Left ventricle myocardium inferior (tissue), 1 donor: Measurements from ENCODE around the gene CAPN5. TPM values are rescaled to one million over a fixed set of nuclear protein-coding genes. Genes with fewer than 3 reads are reported as not detected.

Experiments
- DNase-seq: peaks from one replicate; pipeline ENCODE4 v3.0.0-alpha.2; 2020
- H3K27ac ChIP-seq: fragments of 200-600 bp; replicated peaks from 2 replicates; pipeline ENCODE4 v1.8.0; 2021
- H3K27me3 ChIP-seq: fragments of 200-600 bp; 2 replicates; pipeline ENCODE4 v1.8.0; 2021; ENCODE audit warnings: low read depth
- H3K36me3 ChIP-seq: fragments of 200-600 bp; 2 replicates; pipeline ENCODE4 v1.8.0; 2021
- H3K4me1 ChIP-seq: fragments of 200-600 bp; 2 replicates; pipeline ENCODE4 v1.8.0; 2021
- H3K4me3 ChIP-seq: fragments of 200-600 bp; 2 replicates; pipeline ENCODE4 v1.8.0; 2021; ENCODE audit warnings: mild to moderate bottlenecking, moderate library complexity
- H3K9me3 ChIP-seq: fragments of 200-600 bp; replicated peaks from 2 replicates; pipeline ENCODE4 v1.8.0; 2021
- intact Hi-C: fragments of 100-400 bp; cut with micrococcal nuclease; formaldehyde crosslinking; loops from one replicate; pipeline ENCODE4 v1.11.0; 2022
- total RNA-seq: library from RNA; stranded (reverse); fragmentation: NEBNext Ultra II Directional; extraction: Animal tissue kit (Norgen Biotek cat#: 25700); gene quantifications from one replicate; pipeline ENCODE4 v1.2.1, GENCODE V29; 2021
- TF ChIP-seq, protein P1 (sequence below): fragments of 200-600 bp; IDR thresholded peaks from 2 replicates; pipeline ENCODE4 v1.8.0; 2021; ENCODE audit warnings: antibody characterized with exemption, mild to moderate bottlenecking, borderline replicate concordance
- donor health status: DM: no; HTN: yes; CAD: no; lungs with severe emphysema.

CAPN5 gene
- total RNA-seq, 1 donor from 2014 or later = 2.3 TPM

DNA sequence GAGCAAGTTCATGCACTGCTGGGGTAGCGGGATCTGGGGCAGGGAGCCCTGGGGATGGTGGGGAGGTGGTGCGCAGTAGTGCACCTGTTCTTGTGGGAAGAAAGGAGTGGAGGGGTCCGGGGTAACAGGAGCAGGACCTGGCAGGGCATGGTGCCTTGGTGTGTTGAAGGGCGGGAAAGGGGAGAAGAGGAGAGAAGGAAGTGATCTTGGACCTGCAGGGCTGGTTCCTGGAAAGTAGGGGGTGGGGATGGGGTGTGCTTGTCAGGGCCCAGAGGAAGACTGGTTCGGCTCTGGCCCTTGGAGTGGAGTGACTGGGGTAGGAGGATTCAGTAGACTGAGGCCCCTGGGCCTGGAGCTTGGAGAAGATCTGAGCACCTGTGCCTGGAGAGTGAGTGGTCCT is 10.9 kb upstream of the CAPN5 start:
- no peaks in the 10 kb centered on the region for H3K4me1 ChIP-seq
- H3K27ac ChIP-seq = no peak overlapping the region
- intact Hi-C loops = no loop called here
- DNase-seq = no peak
- TF ChIP-seq, protein P1, sequence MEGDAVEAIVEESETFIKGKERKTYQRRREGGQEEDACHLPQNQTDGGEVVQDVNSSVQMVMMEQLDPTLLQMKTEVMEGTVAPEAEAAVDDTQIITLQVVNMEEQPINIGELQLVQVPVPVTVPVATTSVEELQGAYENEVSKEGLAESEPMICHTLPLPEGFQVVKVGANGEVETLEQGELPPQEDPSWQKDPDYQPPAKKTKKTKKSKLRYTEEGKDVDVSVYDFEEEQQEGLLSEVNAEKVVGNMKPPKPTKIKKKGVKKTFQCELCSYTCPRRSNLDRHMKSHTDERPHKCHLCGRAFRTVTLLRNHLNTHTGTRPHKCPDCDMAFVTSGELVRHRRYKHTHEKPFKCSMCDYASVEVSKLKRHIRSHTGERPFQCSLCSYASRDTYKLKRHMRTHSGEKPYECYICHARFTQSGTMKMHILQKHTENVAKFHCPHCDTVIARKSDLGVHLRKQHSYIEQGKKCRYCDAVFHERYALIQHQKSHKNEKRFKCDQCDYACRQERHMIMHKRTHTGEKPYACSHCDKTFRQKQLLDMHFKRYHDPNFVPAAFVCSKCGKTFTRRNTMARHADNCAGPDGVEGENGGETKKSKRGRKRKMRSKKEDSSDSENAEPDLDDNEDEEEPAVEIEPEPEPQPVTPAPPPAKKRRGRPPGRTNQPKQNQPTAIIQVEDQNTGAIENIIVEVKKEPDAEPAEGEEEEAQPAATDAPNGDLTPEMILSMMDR = no peak
- no peaks in the 10 kb centered on the region for H3K27me3 ChIP-seq
- H3K9me3 ChIP-seq = peaks cover 24% of the 10 kb centered on the region
- no peak overlapping the region for H3K4me3 ChIP-seq
- no peaks in the 10 kb centered on the region for H3K36me3 ChIP-seq

DNA sequence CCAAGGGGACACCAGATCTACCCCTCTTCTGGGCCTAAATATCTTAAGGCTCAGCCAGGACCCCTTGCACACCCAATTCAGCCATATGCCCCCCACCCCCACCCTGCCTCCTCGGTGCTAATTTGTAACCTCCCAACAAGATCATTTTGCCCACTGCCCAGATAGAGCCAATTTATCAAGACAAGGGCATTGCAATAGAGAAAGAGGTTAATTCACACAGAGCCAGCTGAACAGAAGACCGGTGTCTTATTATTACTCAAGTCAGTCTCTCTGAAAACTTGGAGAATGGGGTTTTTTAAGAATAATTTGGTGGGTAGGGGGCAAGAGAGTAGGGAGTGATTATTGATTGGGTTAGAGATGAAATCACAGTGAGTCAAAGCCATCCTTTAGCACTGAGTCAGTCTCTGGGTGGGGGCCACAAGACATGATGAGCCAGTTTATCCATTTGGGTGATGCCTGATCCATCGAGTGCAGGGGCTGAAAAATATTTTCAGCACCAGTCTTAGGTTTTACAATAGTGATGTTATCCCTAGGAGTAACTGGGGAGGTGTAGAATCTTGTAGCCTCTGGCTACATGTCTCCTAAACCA is 9.9 kb upstream of the CAPN5 start:
- no peak overlapping the region for H3K27ac ChIP-seq
- H3K27me3 ChIP-seq = no peaks in the 10 kb centered on the region
- no peaks in the 10 kb centered on the region for H3K36me3 ChIP-seq
- no peak for DNase-seq
- intact Hi-C loops = no loop called here
- no peaks in the 10 kb centered on the region for H3K4me1 ChIP-seq
- no peak overlapping the region for H3K4me3 ChIP-seq
- H3K9me3 ChIP-seq = peaks cover 33% of the 10 kb centered on the region
- TF ChIP-seq, protein P1 = no peak

DNA sequence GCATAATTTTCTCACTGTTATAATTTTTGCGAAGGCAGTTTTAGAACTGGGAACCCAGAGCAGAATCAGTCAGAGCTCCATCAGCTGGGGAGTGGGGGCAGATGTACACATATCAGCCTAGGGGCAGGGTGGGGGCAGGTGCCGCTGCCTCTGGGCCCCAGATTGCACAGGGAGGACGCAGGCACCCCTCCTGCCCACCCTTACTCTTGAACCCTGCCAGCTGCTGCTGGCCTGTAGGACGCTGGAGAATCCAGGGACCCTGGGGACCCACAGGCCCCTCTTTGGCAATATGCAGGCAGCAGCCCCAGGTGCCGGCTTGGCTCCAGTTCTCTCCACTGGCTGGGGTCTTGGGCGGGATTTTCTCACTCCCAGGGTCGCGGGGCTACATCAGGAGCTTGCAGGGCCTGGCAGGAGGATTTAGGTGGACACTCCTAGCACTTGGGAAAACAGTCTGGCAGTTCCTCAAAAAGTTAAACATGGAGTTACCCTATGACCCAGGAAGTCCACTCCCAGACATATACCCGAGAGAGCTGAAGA is 8.8 kb upstream of the CAPN5 start:
- no peaks in the 10 kb centered on the region for H3K4me1 ChIP-seq
- peaks cover 35% of the 10 kb centered on the region for H3K9me3 ChIP-seq
- H3K27ac ChIP-seq = no peak overlapping the region
- no peak overlapping the region for H3K4me3 ChIP-seq
- H3K36me3 ChIP-seq = no peaks in the 10 kb centered on the region
- intact Hi-C loops = no loop called here
- no peak for DNase-seq
- TF ChIP-seq, protein P1 = no peak
- no peaks in the 10 kb centered on the region for H3K27me3 ChIP-seq

DNA sequence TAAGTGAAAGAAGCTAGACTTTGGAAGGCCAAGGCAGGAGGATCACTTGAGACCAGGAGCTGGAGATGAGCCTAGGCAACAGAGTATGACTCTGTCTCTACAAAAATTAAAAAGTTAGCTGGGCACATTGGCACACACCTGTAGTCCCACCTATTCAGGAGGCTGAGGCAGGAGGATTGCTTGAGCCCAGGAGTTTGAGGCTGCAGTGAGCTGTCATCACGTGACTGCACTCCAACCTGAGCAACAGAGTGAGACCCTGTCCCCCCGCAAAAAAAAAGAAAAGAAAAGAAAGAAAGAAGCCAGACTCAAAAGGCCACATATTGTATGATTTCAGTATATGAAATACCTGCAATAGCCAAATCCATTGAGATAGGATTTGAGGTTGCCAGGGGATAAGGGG is 7.9 kb upstream of the CAPN5 start:
- Histone ChIP-seq H3K27ac (no peak overlapping the region), H3K27me3 (no peaks in the 10 kb centered on the region), H3K4me1 (no peaks in the 10 kb centered on the region), H3K4me3 (no peak overlapping the region), H3K36me3 (no peaks in the 10 kb centered on the region), H3K9me3 (peaks cover 35% of the 10 kb centered on the region)
- no peak for DNase-seq
- TF ChIP-seq, protein P1 = no peak
- intact Hi-C loops = no loop called here

DNA sequence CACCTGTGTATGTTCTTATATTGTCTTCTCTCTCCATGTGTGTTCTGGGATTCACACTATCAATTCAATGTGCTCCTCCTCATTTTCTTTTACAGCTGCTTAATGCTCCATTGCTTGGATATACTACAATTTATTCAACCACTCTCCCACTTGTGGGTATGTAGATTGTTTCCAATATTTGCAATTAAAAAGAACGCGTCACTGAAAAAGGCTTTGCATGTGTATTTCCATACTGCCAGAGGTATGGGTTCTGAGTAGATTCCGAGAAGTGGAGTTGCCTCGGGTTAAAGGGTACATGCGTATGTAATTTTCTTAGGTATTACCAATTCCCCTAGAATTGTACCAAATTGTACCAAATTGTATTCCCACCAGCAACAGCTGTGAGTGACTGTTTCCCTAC is 7.0 kb upstream of the CAPN5 start:
- Histone ChIP-seq H3K4me1 (no peaks in the 10 kb centered on the region), H3K4me3 (no peak overlapping the region), H3K27me3 (no peaks in the 10 kb centered on the region), H3K27ac (no peak overlapping the region), H3K36me3 (no peaks in the 10 kb centered on the region), H3K9me3 (peaks cover 35% of the 10 kb centered on the region)
- no peak for DNase-seq
- TF ChIP-seq, protein P1 = no peak
- intact Hi-C loops = no loop called here
